Measurements from ENCODE around the gene APOB.

The APOB gene

GRCh38 chr2:21017748-21018276 lies 26.1 kb downstream of the APOB start:
- no peak for ATAC-seq
- Mint-ChIP-seq H3K27me3 (peaks cover 13% of the 10 kb centered on the region), H3K9me3 (peaks cover 3% of the 10 kb centered on the region), H3K4me3 (no peak overlapping the region), H3K4me1 (no peaks in the 10 kb centered on the region), H3K36me3 (no peaks in the 10 kb centered on the region), H3K27ac (no peak overlapping the region)

- Mint-ChIP-seq H3K9me3 (peaks cover 3% of the 10 kb centered on the region), H3K27me3 (peaks cover 13% of the 10 kb centered on the region), H3K4me1 (no peaks in the 10 kb centered on the region), H3K27ac (no peak overlapping the region), H3K36me3 (no peaks in the 10 kb centered on the region), H3K4me3 (no peak overlapping the region)
- no peak for ATAC-seq
These were observed 28.6 kb downstream of the APOB start for GRCh38 chr2:21015281-21015645.

- Mint-ChIP-seq H3K4me1 (no peaks in the 10 kb centered on the region), H3K4me3 (no peak overlapping the region), H3K27me3 (peaks cover 13% of the 10 kb centered on the region), H3K36me3 (no peaks in the 10 kb centered on the region), H3K27ac (no peak overlapping the region), H3K9me3 (peaks cover 3% of the 10 kb centered on the region)
- no peak for ATAC-seq
These were observed 29.3 kb downstream of the APOB start for GRCh38 chr2:21014364-21015280.

GRCh38 chr2:21013043-21013816 lies 30.6 kb downstream of the APOB start:
- H3K4me3 Mint-ChIP-seq = no peak overlapping the region
- no peaks in the 10 kb centered on the region for H3K36me3 Mint-ChIP-seq
- no peak for ATAC-seq
- H3K27ac Mint-ChIP-seq = no peak overlapping the region
- peaks cover 9% of the 10 kb centered on the region for H3K27me3 Mint-ChIP-seq
- no peaks in the 10 kb centered on the region for H3K4me1 Mint-ChIP-seq
- H3K9me3 Mint-ChIP-seq = peaks cover under 1% of the 10 kb centered on the region

GRCh38 chr2:21012557-21012937 lies 31.3 kb downstream of the APOB start:
- Mint-ChIP-seq H3K4me3 (no peak overlapping the region), H3K27me3 (peaks cover 9% of the 10 kb centered on the region), H3K4me1 (no peaks in the 10 kb centered on the region), H3K27ac (no peak overlapping the region), H3K36me3 (no peaks in the 10 kb centered on the region), H3K9me3 (no peaks in the 10 kb centered on the region)
- ATAC-seq = no peak

- Mint-ChIP-seq H3K4me1 (no peaks in the 10 kb centered on the region), H3K4me3 (no peak overlapping the region), H3K36me3 (no peaks in the 10 kb centered on the region), H3K9me3 (no peaks in the 10 kb centered on the region), H3K27me3 (peaks cover 8% of the 10 kb centered on the region), H3K27ac (no peak overlapping the region)
- no peak for ATAC-seq
These were observed 31.9 kb downstream of the APOB start for GRCh38 chr2:21011876-21012556.

- H3K27ac Mint-ChIP-seq = no peak overlapping the region
- no peak overlapping the region for H3K4me3 Mint-ChIP-seq
- H3K27me3 Mint-ChIP-seq = peaks cover 13% of the 10 kb centered on the region
- no peaks in the 10 kb centered on the region for H3K9me3 Mint-ChIP-seq
- H3K4me1 Mint-ChIP-seq = no peaks in the 10 kb centered on the region
- H3K36me3 Mint-ChIP-seq = no peaks in the 10 kb centered on the region
- no peak for ATAC-seq
These were observed 32.4 kb downstream of the APOB start for GRCh38 chr2:21011453-21011852.

GRCh38 chr2:21010813-21011439 lies 32.9 kb downstream of the APOB start:
- Mint-ChIP-seq H3K4me3 (no peak overlapping the region), H3K27me3 (peaks cover 18% of the 10 kb centered on the region), H3K9me3 (no peaks in the 10 kb centered on the region), H3K36me3 (no peaks in the 10 kb centered on the region), H3K27ac (no peak overlapping the region), H3K4me1 (no peaks in the 10 kb centered on the region)
- no peak for ATAC-seq

- Mint-ChIP-seq H3K27me3 (peaks cover 19% of the 10 kb centered on the region), H3K27ac (no peak overlapping the region), H3K36me3 (no peaks in the 10 kb centered on the region), H3K4me1 (no peaks in the 10 kb centered on the region), H3K4me3 (no peak overlapping the region), H3K9me3 (no peaks in the 10 kb centered on the region)
- ATAC-seq = no peak
These were observed 34.1 kb downstream of the APOB start for GRCh38 chr2:21009662-21010225.

- no peaks in the 10 kb centered on the region for H3K4me1 Mint-ChIP-seq
- H3K4me3 Mint-ChIP-seq = no peak overlapping the region
- H3K27ac Mint-ChIP-seq = no peak overlapping the region
- H3K27me3 Mint-ChIP-seq = peaks cover 19% of the 10 kb centered on the region
- no peak for ATAC-seq
- no peaks in the 10 kb centered on the region for H3K36me3 Mint-ChIP-seq
- no peaks in the 10 kb centered on the region for H3K9me3 Mint-ChIP-seq
These were observed 34.8 kb downstream of the APOB start for GRCh38 chr2:21008790-21009661.

- H3K4me3 Mint-ChIP-seq = no peak overlapping the region
- peaks cover 26% of the 10 kb centered on the region for H3K27me3 Mint-ChIP-seq
- no peaks in the 10 kb centered on the region for H3K4me1 Mint-ChIP-seq
- no peaks in the 10 kb centered on the region for H3K9me3 Mint-ChIP-seq
- no peaks in the 10 kb centered on the region for H3K36me3 Mint-ChIP-seq
- H3K27ac Mint-ChIP-seq = no peak overlapping the region
- no peak for ATAC-seq
These were observed 35.7 kb downstream of the APOB start for GRCh38 chr2:21008014-21008789.

- H3K4me1 Mint-ChIP-seq = no peaks in the 10 kb centered on the region
- no peak for ATAC-seq
- H3K36me3 Mint-ChIP-seq = no peaks in the 10 kb centered on the region
- H3K27me3 Mint-ChIP-seq = peaks cover 30% of the 10 kb centered on the region
- no peaks in the 10 kb centered on the region for H3K9me3 Mint-ChIP-seq
- H3K4me3 Mint-ChIP-seq = no peak overlapping the region
- no peak overlapping the region for H3K27ac Mint-ChIP-seq
These were observed 36.5 kb downstream of the APOB start for GRCh38 chr2:21007129-21008013.

Data from stimulated activated memory B cell treated with anti-CD40 and anti-IgM and Interleukin-4, amounts not matched to agents 10 μg/mL and 1 μg/mL and 100 μg/mL, for 72 hours (primary cell).